ACC112 (cell line): ENCODE results near the gene TLNRD1.
A peak's percentile ranks its signal among the peaks of the same experiment; 100 is the strongest.

Experiments used
- H2AFZ ChIP-seq: fragments of 200-600 bp; sonication (generic); one replicate; pipeline ENCODE4 v1.6.0; 2017; ENCODE audit warnings: antibody characterized with exemption, low read length; ENCODE audit not compliant: unreplicated experiment
- H3K27ac ChIP-seq: fragments of 200-600 bp; sonication (generic); 2 replicates; pipeline ENCODE4 v1.5.1; 2014; ENCODE audit warnings: low read depth, mild to moderate bottlenecking, antibody characterized with exemption, low read length, moderate library complexity
- H3K27me3 ChIP-seq: fragments of 200-600 bp; sonication (generic); 2 replicates; pipeline ENCODE4 v1.6.1; 2014; ENCODE audit warnings: mild to moderate bottlenecking, antibody characterized with exemption, low read length, moderate library complexity, mixed read lengths; ENCODE audit not compliant: insufficient read depth
- H3K36me3 ChIP-seq: fragments of 200-600 bp; sonication (generic); 2 replicates; pipeline ENCODE4 v1.6.1; 2016; ENCODE audit warnings: mild to moderate bottlenecking, antibody characterized with exemption, low read length, moderate library complexity, mixed read lengths; ENCODE audit not compliant: insufficient read depth
- H3K4me1 ChIP-seq: fragments of 200-600 bp; sonication (generic); one replicate; pipeline ENCODE4 v1.6.1; 2016; ENCODE audit warnings: low read length, mixed read lengths; ENCODE audit not compliant: insufficient read depth, unreplicated experiment, control insufficient read depth
- H3K4me3 ChIP-seq: fragments of 200-600 bp; sonication (generic); 2 replicates; pipeline ENCODE4 v1.5.1; 2014; ENCODE audit warnings: mild to moderate bottlenecking, low read depth, low read length
- H3K79me2 ChIP-seq: fragments of 200-600 bp; sonication (generic); one replicate; pipeline ENCODE4 v1.6.0; 2016; ENCODE audit warnings: low read length; ENCODE audit not compliant: control insufficient read depth, unreplicated experiment, insufficient read depth

The TLNRD1 gene

DNA sequence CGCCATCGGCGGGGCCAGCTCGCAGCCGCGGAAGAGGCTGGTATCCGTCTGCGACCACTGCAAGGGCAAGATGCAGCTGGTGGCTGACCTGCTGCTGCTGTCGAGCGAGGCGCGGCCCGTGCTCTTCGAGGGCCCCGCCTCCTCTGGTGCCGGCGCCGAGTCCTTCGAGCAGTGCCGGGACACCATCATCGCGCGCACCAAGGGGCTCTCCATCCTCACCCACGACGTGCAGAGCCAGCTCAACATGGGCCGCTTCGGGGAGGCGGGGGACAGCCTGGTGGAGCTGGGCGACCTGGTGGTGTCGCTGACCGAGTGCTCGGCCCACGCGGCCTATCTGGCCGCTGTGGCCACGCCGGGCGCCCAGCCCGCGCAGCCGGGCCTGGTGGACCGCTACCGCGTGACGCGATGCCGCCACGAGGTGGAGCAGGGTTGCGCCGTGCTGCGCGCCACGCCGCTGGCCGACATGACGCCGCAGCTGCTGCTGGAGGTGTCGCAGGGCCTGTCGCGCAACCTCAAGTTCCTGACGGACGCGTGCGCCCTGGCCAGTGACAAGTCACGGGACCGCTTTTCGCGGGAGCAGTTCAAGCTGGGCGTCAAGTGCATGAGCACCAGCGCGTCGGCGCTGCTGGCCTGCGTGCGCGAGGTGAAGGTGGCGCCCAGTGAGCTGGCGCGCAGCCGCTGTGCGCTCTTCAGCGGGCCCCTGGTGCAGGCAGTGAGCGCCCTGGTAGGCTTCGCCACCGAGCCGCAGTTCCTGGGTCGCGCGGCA, 1.8 kb downstream of the TLNRD1 start:
- Histone ChIP-seq H2AFZ (no peak overlapping the region), H3K27ac (peak overlapping the region; percentile 71; the same call in 1 of the 2 replicates), H3K4me3 (peak overlapping the region; percentile 93), H3K27me3 (no peaks in the 10 kb centered on the region), H3K4me1 (peaks cover 36% of the 10 kb centered on the region), H3K36me3 (peaks cover 11% of the 10 kb centered on the region), H3K79me2 (peaks cover 55% of the 10 kb centered on the region)

GRCh38 chr15:81003097-81003350, 2.3 kb downstream of the TLNRD1 start:
- Histone ChIP-seq H3K4me3 (peak overlapping the region; percentile 93), H3K36me3 (peaks cover 11% of the 10 kb centered on the region), H3K4me1 (peaks cover 36% of the 10 kb centered on the region), H2AFZ (no peak overlapping the region), H3K79me2 (peaks cover 55% of the 10 kb centered on the region), H3K27ac (no peak overlapping the region), H3K27me3 (no peaks in the 10 kb centered on the region)

GRCh38 chr15:81006124-81006523, 5.4 kb downstream of the TLNRD1 start:
- Histone ChIP-seq H3K79me2 (peaks cover 46% of the 10 kb centered on the region), H3K4me3 (no peak overlapping the region), H3K27ac (no peak overlapping the region), H3K27me3 (no peaks in the 10 kb centered on the region), H3K4me1 (peaks cover 32% of the 10 kb centered on the region), H3K36me3 (peaks cover 11% of the 10 kb centered on the region), H2AFZ (no peak overlapping the region)

- Histone ChIP-seq H3K27me3 (no peaks in the 10 kb centered on the region), H3K27ac (no peak overlapping the region), H3K36me3 (peaks cover 11% of the 10 kb centered on the region), H3K79me2 (peaks cover 35% of the 10 kb centered on the region), H3K4me3 (no peak overlapping the region), H3K4me1 (peaks cover 35% of the 10 kb centered on the region), H2AFZ (no peak overlapping the region)
Observed at GRCh38 chr15:81007428-81008064, 6.8 kb downstream of the TLNRD1 start.

- H3K27me3 ChIP-seq: no peaks in the 10 kb centered on the region
- H3K79me2 ChIP-seq: peaks cover 27% of the 10 kb centered on the region
Observed at GRCh38 chr15:81008312-81008711, 7.6 kb downstream of the TLNRD1 start.

DNA sequence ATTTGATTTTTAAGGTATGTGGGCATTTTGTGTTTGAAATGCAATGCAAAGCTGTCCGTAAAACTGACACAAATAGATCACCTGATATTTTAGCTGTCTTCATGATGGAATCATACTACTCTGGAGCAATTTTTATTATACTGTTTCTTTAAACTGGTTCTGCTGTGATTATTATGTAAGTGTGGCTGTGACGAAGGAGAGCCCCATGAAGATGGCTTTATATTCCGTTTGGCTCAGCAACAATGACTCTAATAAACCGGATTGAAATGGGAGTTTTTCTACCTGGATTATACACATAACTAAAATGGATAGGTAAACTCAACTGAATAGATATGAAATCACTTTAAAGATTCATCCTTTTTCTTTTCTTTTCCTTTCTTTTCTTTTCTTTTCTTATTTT, 9.4 kb downstream of the TLNRD1 start:
- Histone ChIP-seq H2AFZ (no peak overlapping the region), H3K79me2 (peaks cover 10% of the 10 kb centered on the region), H3K4me3 (no peak overlapping the region), H3K36me3 (no peaks in the 10 kb centered on the region), H3K27me3 (no peaks in the 10 kb centered on the region), H3K27ac (no peak overlapping the region), H3K4me1 (peaks cover 10% of the 10 kb centered on the region)

More at GRCh38 chr15:81008312-81008711, 7.6 kb downstream of the TLNRD1 start:
- H3K36me3 ChIP-seq: peaks cover 6% of the 10 kb centered on the region
- H3K4me3 ChIP-seq: no peak overlapping the region
- H3K27ac ChIP-seq: no peak overlapping the region
- H2AFZ ChIP-seq: no peak overlapping the region
- H3K4me1 ChIP-seq: peaks cover 28% of the 10 kb centered on the region

- Histone ChIP-seq H3K79me2 (no peaks in the 10 kb centered on the region), H2AFZ (no peak overlapping the region), H3K4me3 (no peak overlapping the region), H3K27ac (no peak overlapping the region), H3K27me3 (no peaks in the 10 kb centered on the region), H3K36me3 (no peaks in the 10 kb centered on the region), H3K4me1 (peaks cover 3% of the 10 kb centered on the region)
Observed at GRCh38 chr15:81011593-81011992, 10.9 kb downstream of the TLNRD1 start.

- H3K4me1 ChIP-seq: peaks cover 3% of the 10 kb centered on the region
- no peaks in the 10 kb centered on the region for H3K36me3 ChIP-seq
- H3K27ac ChIP-seq: no peak overlapping the region
- H2AFZ ChIP-seq: no peak overlapping the region
- H3K27me3 ChIP-seq: no peaks in the 10 kb centered on the region
- no peaks in the 10 kb centered on the region for H3K79me2 ChIP-seq
- H3K4me3 ChIP-seq: no peak overlapping the region
Observed at GRCh38 chr15:81012588-81012987, 11.9 kb downstream of the TLNRD1 start.

DNA sequence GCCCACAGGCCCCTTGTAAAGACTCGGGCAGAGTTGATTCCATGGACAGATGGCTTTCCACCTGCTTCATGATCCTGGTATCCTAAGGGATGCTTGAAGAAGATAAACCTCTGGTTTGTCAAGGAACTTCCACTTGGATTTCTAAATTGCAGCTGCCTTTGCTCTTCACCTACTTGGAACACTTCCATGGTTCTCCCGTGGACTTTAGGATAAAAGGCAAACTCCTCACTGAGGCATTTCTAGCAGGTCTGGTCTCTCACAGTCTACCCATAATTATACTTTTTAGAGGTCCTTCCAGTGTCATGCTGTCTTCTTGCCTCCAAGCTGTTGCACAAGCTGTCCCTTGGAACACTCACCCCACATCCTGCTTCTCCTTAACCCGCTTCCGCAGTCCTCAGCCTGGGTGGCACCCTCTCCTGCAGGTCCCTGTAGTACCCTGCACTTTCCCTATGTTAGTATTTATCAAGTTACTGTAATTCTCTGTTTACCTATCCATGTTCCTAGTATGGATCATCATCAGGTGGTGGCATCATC, 12.7 kb downstream of the TLNRD1 start:
- H2AFZ ChIP-seq: no peak overlapping the region
- H3K36me3 ChIP-seq: no peaks in the 10 kb centered on the region
- H3K27ac ChIP-seq: no peak overlapping the region
- no peak overlapping the region for H3K4me3 ChIP-seq
- H3K79me2 ChIP-seq: no peaks in the 10 kb centered on the region
- H3K27me3 ChIP-seq: no peaks in the 10 kb centered on the region
- peaks cover 3% of the 10 kb centered on the region for H3K4me1 ChIP-seq

- Histone ChIP-seq H3K4me3 (no peak overlapping the region), H3K27ac (no peak overlapping the region), H3K4me1 (peaks cover 3% of the 10 kb centered on the region), H3K27me3 (no peaks in the 10 kb centered on the region), H2AFZ (no peak overlapping the region), H3K79me2 (no peaks in the 10 kb centered on the region), H3K36me3 (no peaks in the 10 kb centered on the region)
Observed at GRCh38 chr15:81014446-81015093, 13.8 kb downstream of the TLNRD1 start.
